CD4-positive, alpha-beta T cell (primary cell): ENCODE results near the gene TOR1A. TPM values are rescaled to one million over a fixed set of nuclear protein-coding genes. Genes with fewer than 3 reads are reported as not detected.
A peak's percentile ranks its signal among the peaks of the same experiment; 100 is the strongest.

Experiments
- ATAC-seq: fragments of 200-7000 bp; cut with Tn5 transposase; one replicate; pipeline ENCODE4 v1.10.0; 2022; ENCODE audit warnings: mild to moderate bottlenecking; ENCODE audit not compliant: poor library complexity
- CTCF ChIA-PET: fragments of 350-600 bp; sonication (Branson Sonifier 250); formaldehyde crosslinking; loops from one replicate; lab custom pipeline; 2021; ENCODE audit warnings: antibody characterized with exemption, inconsistent platforms; lab: Charles Lee
- POLR2A ChIA-PET: fragments of 350-600 bp; sonication (Branson Sonifier 250); formaldehyde crosslinking; loops from one replicate; lab custom pipeline; 2021; ENCODE audit warnings: antibody characterized with exemption, inconsistent platforms; lab: Charles Lee
- DNase-seq, 14 experiments: peaks; one replicate each; pipeline ENCODE4 v3.0.0-alpha.2; 2013 to 2020; ENCODE audit warnings: mixed read lengths in 2 of 14
- H3K27ac ChIP-seq, 2 donors: one replicate each; pipeline versions ENCODE4 v1.5.1 to v1.7.0; 2013; ENCODE audit warnings: low read length in 2 of 2, low read depth in 1 of 2, mild to moderate bottlenecking in 1 of 2
- H3K27me3 ChIP-seq, 2 experiments: 1 replicate in 1 of 2; 2 replicates in 1 of 2; pipeline versions ENCODE4 v1.6.1 to v1.7.0; 2013; ENCODE audit warnings: low read length in 2 of 2, control low read depth in 1 of 2, mild to moderate bottlenecking in 1 of 2, moderate library complexity in 1 of 2; ENCODE audit not compliant: insufficient read depth in 2 of 2, control insufficient read depth in 1 of 2
- H3K36me3 ChIP-seq: one replicate; pipeline ENCODE4 v1.6.1; 2013; ENCODE audit warnings: low read length, control low read depth; ENCODE audit not compliant: insufficient read depth
- H3K4me1 ChIP-seq: one replicate; pipeline ENCODE4 v1.6.1; 2013; ENCODE audit warnings: low read length, control low read depth; ENCODE audit not compliant: insufficient read depth
- H3K4me3 ChIP-seq: one replicate; pipeline ENCODE4 v1.5.1; 2013; ENCODE audit warnings: mild to moderate bottlenecking, low read length, moderate library complexity
- H3K9me3 ChIP-seq, 2 experiments: 1 replicate in 1 of 2; 2 replicates in 1 of 2; pipeline versions ENCODE4 v1.6.1 to v1.7.0; 2013; ENCODE audit warnings: low read length in 2 of 2, mild to moderate bottlenecking in 2 of 2, control low read depth in 1 of 2, moderate library complexity in 1 of 2; ENCODE audit not compliant: control insufficient read depth in 1 of 2, insufficient read depth in 1 of 2
- H3K27ac Mint-ChIP-seq: one replicate; pipeline ENCODE4 v1.8.0; 2020; ENCODE audit warnings: mixed read lengths
- H3K27me3 Mint-ChIP-seq: one replicate; pipeline ENCODE4 v1.8.0; 2021; ENCODE audit warnings: mixed read lengths
- H3K36me3 Mint-ChIP-seq: one replicate; pipeline ENCODE4 v1.8.0; 2021; ENCODE audit warnings: low read depth, mixed read lengths
- H3K4me1 Mint-ChIP-seq: one replicate; pipeline ENCODE4 v1.8.0; 2021; ENCODE audit warnings: low read depth, mixed read lengths
- H3K4me3 Mint-ChIP-seq: one replicate; pipeline ENCODE4 v1.8.0; 2020; ENCODE audit warnings: mild to moderate bottlenecking, mixed read lengths
- H3K9me3 Mint-ChIP-seq: one replicate; pipeline ENCODE4 v1.8.0; 2020; ENCODE audit warnings: mixed read lengths
- intact Hi-C, 2 experiments: fragments of 100-400 bp; cut with DNase I in 1 of 2; cut with micrococcal nuclease in 1 of 2; formaldehyde crosslinking; loops; one replicate each; pipeline versions ENCODE4 v1.15.1 to v1.9.0; 2023 to 2025; cut with DNase I, micrococcal nuclease
- total RNA-seq, 174 experiments: library from RNA in 2 of 174; stranded (reverse) in 2 of 174; gene quantifications; one replicate each; pipeline ENCODE4 v1.2.3 and lab custom pipeline; 2021 to 2026
- TF ChIP-seq, protein P1 (sequence below): fragments of 200-600 bp; IDR thresholded peaks from one replicate; pipeline ENCODE4 v1.8.0; 2022; ENCODE audit warnings: antibody characterized with exemption, mild to moderate bottlenecking

The TOR1A gene
- total RNA-seq, 2 experiments from 2014 or later, result 12.6 to 13.9 TPM

DNA sequence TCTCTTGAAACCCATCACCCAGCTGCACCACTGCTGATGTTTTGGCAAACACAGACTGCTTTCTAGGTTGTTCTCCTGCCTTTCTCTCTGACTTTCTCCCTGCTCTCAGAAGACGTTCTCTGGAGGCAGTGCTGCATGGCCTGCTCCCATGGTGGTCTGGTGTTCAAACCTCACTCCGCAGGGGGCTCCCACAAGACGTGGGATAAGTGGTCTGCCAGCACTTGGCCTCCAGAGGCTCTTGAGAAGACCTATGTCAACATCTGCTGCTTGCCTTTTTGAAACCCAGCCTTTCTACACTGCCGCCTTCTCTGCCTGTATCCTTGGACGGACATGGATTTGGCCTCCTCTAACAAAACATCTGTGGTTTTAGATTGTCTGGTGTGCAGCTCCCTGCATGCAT lies 27.9 kb upstream of the TOR1A start:
- intact Hi-C loops, result no loop called here
- H3K36me3 Mint-ChIP-seq, result peaks cover 90% of the 10 kb centered on the region
- peaks cover 48% of the 10 kb centered on the region for H3K4me1 Mint-ChIP-seq
- ATAC-seq, result no peak
- no peaks in the 10 kb centered on the region for H3K9me3 Mint-ChIP-seq
- H3K27ac Mint-ChIP-seq, result peak overlapping the region; percentile 65
- Histone ChIP-seq H3K27ac (no peak overlapping the region), H3K36me3 (peaks cover 84% of the 10 kb centered on the region), H3K4me1 (peaks cover 41% of the 10 kb centered on the region), H3K4me3 (no peak overlapping the region), H3K27me3 (no peaks in the 10 kb centered on the region), H3K9me3 (no peaks in the 10 kb centered on the region)
- TF ChIP-seq, protein P1, sequence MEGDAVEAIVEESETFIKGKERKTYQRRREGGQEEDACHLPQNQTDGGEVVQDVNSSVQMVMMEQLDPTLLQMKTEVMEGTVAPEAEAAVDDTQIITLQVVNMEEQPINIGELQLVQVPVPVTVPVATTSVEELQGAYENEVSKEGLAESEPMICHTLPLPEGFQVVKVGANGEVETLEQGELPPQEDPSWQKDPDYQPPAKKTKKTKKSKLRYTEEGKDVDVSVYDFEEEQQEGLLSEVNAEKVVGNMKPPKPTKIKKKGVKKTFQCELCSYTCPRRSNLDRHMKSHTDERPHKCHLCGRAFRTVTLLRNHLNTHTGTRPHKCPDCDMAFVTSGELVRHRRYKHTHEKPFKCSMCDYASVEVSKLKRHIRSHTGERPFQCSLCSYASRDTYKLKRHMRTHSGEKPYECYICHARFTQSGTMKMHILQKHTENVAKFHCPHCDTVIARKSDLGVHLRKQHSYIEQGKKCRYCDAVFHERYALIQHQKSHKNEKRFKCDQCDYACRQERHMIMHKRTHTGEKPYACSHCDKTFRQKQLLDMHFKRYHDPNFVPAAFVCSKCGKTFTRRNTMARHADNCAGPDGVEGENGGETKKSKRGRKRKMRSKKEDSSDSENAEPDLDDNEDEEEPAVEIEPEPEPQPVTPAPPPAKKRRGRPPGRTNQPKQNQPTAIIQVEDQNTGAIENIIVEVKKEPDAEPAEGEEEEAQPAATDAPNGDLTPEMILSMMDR, result no peak
- DNase-seq, result no peak
- no peaks in the 10 kb centered on the region for H3K27me3 Mint-ChIP-seq
- POLR2A ChIA-PET, result interaction anchor here (0.8 kb wide), 1 partner anchor 397 kb away, joined by 3 read pairs; no protein-coding TSS in a partner anchor
- no peak overlapping the region for H3K4me3 Mint-ChIP-seq
- CTCF ChIA-PET, result interaction anchor here (0.6 to 1.4 kb wide), 2 partner anchors 13 to 34 kb away, joined by 3 to 4 read pairs; no protein-coding TSS in a partner anchor

DNA sequence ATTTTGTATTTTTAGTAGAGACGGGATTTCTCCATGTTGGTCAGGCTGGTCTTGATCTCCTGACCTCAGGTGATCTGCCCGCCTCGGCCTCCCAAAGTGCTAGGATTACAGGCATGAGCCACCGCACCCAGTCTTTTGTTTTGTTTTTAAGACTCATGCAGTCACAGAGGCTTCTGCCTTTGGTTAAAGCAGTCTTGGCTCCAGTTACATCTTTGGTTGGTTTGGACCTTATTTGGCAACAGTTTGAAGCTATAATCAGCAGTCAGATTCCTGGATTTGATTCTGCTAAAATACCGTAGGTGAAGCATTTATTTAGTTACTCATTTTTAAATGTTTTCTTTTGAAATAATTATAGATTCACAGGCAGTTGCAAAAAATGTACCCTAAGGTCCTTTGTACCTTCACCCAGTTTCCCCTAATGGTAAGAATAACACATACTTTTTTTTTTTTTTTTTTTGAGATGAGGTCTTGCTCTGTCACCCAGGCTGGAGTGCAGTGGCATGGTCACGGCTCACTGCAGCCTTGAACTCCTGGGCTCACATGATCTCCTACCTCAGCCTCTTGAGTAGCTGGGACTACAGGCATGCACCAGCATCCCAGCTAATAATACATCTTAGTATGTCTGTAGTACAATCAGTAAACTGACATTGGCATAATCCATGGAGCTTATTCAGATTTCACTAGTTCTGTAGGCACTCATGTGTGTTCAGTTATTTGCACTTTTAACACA lies 27.1 kb upstream of the TOR1A start:
- Histone ChIP-seq H3K4me3 (no peak overlapping the region), H3K9me3 (no peaks in the 10 kb centered on the region), H3K4me1 (peaks cover 38% of the 10 kb centered on the region), H3K36me3 (peaks cover 76% of the 10 kb centered on the region), H3K27ac (no peak overlapping the region), H3K27me3 (no peaks in the 10 kb centered on the region)
- H3K27ac Mint-ChIP-seq, result peak overlapping the region; percentile 65
- H3K4me3 Mint-ChIP-seq, result no peak overlapping the region
- TF ChIP-seq, protein P1, result no peak
- intact Hi-C loops, result no loop called here
- ATAC-seq (no peak), DNase-seq (no peak)
- no peaks in the 10 kb centered on the region for H3K27me3 Mint-ChIP-seq
- H3K9me3 Mint-ChIP-seq, result no peaks in the 10 kb centered on the region
- POLR2A ChIA-PET, result interaction anchor here (0.8 to 2.0 kb wide), 4 partner anchors 12 to 396 kb away, joined by 3 to 5 read pairs (median 3); no protein-coding TSS in a partner anchor
- peaks cover 84% of the 10 kb centered on the region for H3K36me3 Mint-ChIP-seq
- CTCF ChIA-PET, result interaction anchor here (0.6 to 1.4 kb wide), 2 partner anchors 12 to 33 kb away, joined by 3 to 4 read pairs; no protein-coding TSS in a partner anchor
- peaks cover 48% of the 10 kb centered on the region for H3K4me1 Mint-ChIP-seq

GRCh38 chr9:129849901-129850300 lies 26.0 kb upstream of the TOR1A start:
- Mint-ChIP-seq H3K4me3 (no peak overlapping the region), H3K4me1 (peaks cover 49% of the 10 kb centered on the region), H3K27ac (peak overlapping the region; percentile 4)

More at GRCh38 chr9:129849901-129850300, 26.0 kb upstream of the TOR1A start:
- intact Hi-C loops, result no loop called here
- ATAC-seq (no peak), DNase-seq (no peak)
- TF ChIP-seq, protein P1, result no peak
- Histone ChIP-seq H3K27ac (no peak overlapping the region), H3K36me3 (peaks cover 67% of the 10 kb centered on the region), H3K27me3 (no peaks in the 10 kb centered on the region), H3K9me3 (no peaks in the 10 kb centered on the region), H3K4me3 (no peak overlapping the region), H3K4me1 (peaks cover 41% of the 10 kb centered on the region)
- Mint-ChIP-seq H3K36me3 (peaks cover 74% of the 10 kb centered on the region), H3K9me3 (no peaks in the 10 kb centered on the region), H3K27me3 (no peaks in the 10 kb centered on the region)
- ChIA-PET CTCF (no interaction called here), POLR2A (interaction anchor here (1.5 to 2.0 kb wide), 2 partner anchors 11 to 15 kb away, joined by 3 to 5 read pairs; no protein-coding TSS in a partner anchor)
